ENCODE data around the gene RGMA.
A peak's percentile ranks its signal among the peaks of the same experiment; 100 is the strongest.
"Not testable (repeated sequence)": the region's sequence is repeated elsewhere in the genome, so short reads cannot be mapped to it uniquely, and the experiment has no call there.

RGMA gene

GRCh38 chr15:93066224-93066681 lies 22.8 kb downstream of the RGMA start:
- no peak for DNase-seq

GRCh38 chr15:93065641-93066045 lies 23.4 kb downstream of the RGMA start:
- no peak for DNase-seq

- DNase-seq: no peak
These were observed 25.0 kb downstream of the RGMA start for GRCh38 chr15:93063796-93064690.

GRCh38 chr15:93063262-93063671 lies 25.7 kb downstream of the RGMA start:
- no peak for DNase-seq

- not testable (repeated sequence) for DNase-seq
These were observed 26.3 kb downstream of the RGMA start for GRCh38 chr15:93062628-93063261.

- DNase-seq: no peak
These were observed 28.4 kb downstream of the RGMA start for GRCh38 chr15:93060336-93061248.

GRCh38 chr15:93059442-93059841 lies 29.6 kb downstream of the RGMA start:
- DNase-seq: no peak

GRCh38 chr15:93058904-93059427 lies 30.0 kb downstream of the RGMA start:
- DNase-seq: no peak

- no peak for DNase-seq
These were observed 30.9 kb downstream of the RGMA start for GRCh38 chr15:93058128-93058527.

- DNase-seq: no peak
These were observed 31.4 kb downstream of the RGMA start for GRCh38 chr15:93057618-93058017.

GRCh38 chr15:93056836-93057235 lies 32.2 kb downstream of the RGMA start:
- DNase-seq: no peak

- no peak for DNase-seq
These were observed 33.8 kb downstream of the RGMA start for GRCh38 chr15:93055211-93055610.

GRCh38 chr15:93052090-93052879 lies 36.7 kb downstream of the RGMA start:
- no peak for DNase-seq

GRCh38 chr15:93051236-93052089 lies 37.5 kb downstream of the RGMA start:
- DNase-seq: no peak

GRCh38 chr15:93050648-93051047 lies 38.4 kb downstream of the RGMA start:
- DNase-seq: no peak

- no peak for DNase-seq
These were observed 39.0 kb downstream of the RGMA start for GRCh38 chr15:93049914-93050578.

- DNase-seq: no peak
These were observed 39.8 kb downstream of the RGMA start for GRCh38 chr15:93049233-93049632.

GRCh38 chr15:93048759-93049161 lies 40.3 kb downstream of the RGMA start:
- DNase-seq: no peak

- no peak for DNase-seq
These were observed 40.6 kb downstream of the RGMA start for GRCh38 chr15:93048426-93048721.

- peak; percentile 45 for DNase-seq
These were observed 41.2 kb downstream of the RGMA start for GRCh38 chr15:93047621-93048425.
